ENCODE measurements around the gene ZNF385A.
A peak's percentile ranks its signal among the peaks of the same experiment; 100 is the strongest.

ZNF385A gene

GRCh38 chr12:54384591-54385041 is at the start of gene ZNF385A:
ZNF385A (minus strand) TSS chr12:54384733; CDS start chr12:54384514, 219 bp downstream.
- DNase-seq (ENCODE audit: insufficient read length, low spot score) (no peak), FAIRE-seq (no peak)
- TF ChIP-seq POLR2A (IDR thresholded peaks at IDR 0.05; ENCODE audit: low read depth, low read length) = no peak

- FAIRE-seq = no peak
- no peak for TF ChIP-seq POLR2A (IDR thresholded peaks at IDR 0.05; ENCODE audit: low read depth, low read length)
- no peak for DNase-seq (ENCODE audit: insufficient read length, low spot score)
These were observed 48.3 kb upstream of the ZNF385A start for GRCh38 chr12:54432815-54433164.

- peak; percentile 92 for FAIRE-seq
- DNase-seq (ENCODE audit: insufficient read length, low spot score) = no peak
- no peak for TF ChIP-seq POLR2A (IDR thresholded peaks at IDR 0.05; ENCODE audit: low read depth, low read length)
These were observed 47.6 kb upstream of the ZNF385A start for GRCh38 chr12:54431911-54432814.

- no peak for DNase-seq (ENCODE audit: insufficient read length, low spot score)
- no peak for TF ChIP-seq POLR2A (IDR thresholded peaks at IDR 0.05; ENCODE audit: low read depth, low read length)
- no peak for FAIRE-seq
These were observed 46.0 kb upstream of the ZNF385A start for GRCh38 chr12:54430471-54431069.

- no peak for TF ChIP-seq POLR2A (IDR thresholded peaks at IDR 0.05; ENCODE audit: low read depth, low read length)
- DNase-seq (ENCODE audit: insufficient read length, low spot score) = no peak
- no peak for FAIRE-seq
These were observed 44.5 kb upstream of the ZNF385A start for GRCh38 chr12:54429014-54429471.

GRCh38 chr12:54428050-54429013 is 43.8 kb upstream of the ZNF385A start:
- no peak for TF ChIP-seq POLR2A (IDR thresholded peaks at IDR 0.05; ENCODE audit: low read depth, low read length)
- FAIRE-seq (peak; percentile 45), DNase-seq (ENCODE audit: insufficient read length, low spot score) (peak; percentile 70)

GRCh38 chr12:54427106-54427505 is 42.6 kb upstream of the ZNF385A start:
- no peak for DNase-seq (ENCODE audit: insufficient read length, low spot score)
- TF ChIP-seq POLR2A (IDR thresholded peaks at IDR 0.05; ENCODE audit: low read depth, low read length) = no peak
- FAIRE-seq = no peak

GRCh38 chr12:54426690-54427089 is 42.2 kb upstream of the ZNF385A start:
- no peak for DNase-seq (ENCODE audit: insufficient read length, low spot score)
- TF ChIP-seq POLR2A (IDR thresholded peaks at IDR 0.05; ENCODE audit: low read depth, low read length) = no peak
- no peak for FAIRE-seq

- DNase-seq (ENCODE audit: insufficient read length, low spot score) (no peak), FAIRE-seq (no peak)
- no peak for TF ChIP-seq POLR2A (IDR thresholded peaks at IDR 0.05; ENCODE audit: low read depth, low read length)
These were observed 41.2 kb upstream of the ZNF385A start for GRCh38 chr12:54425702-54426101.

GRCh38 chr12:54424224-54424623 is 39.7 kb upstream of the ZNF385A start:
- FAIRE-seq (no peak), DNase-seq (ENCODE audit: insufficient read length, low spot score) (no peak)
- no peak for TF ChIP-seq POLR2A (IDR thresholded peaks at IDR 0.05; ENCODE audit: low read depth, low read length)

- FAIRE-seq (no peak), DNase-seq (ENCODE audit: insufficient read length, low spot score) (no peak)
- TF ChIP-seq POLR2A (IDR thresholded peaks at IDR 0.05; ENCODE audit: low read depth, low read length) = no peak
These were observed 39.2 kb upstream of the ZNF385A start for GRCh38 chr12:54423816-54424150.

- DNase-seq (ENCODE audit: insufficient read length, low spot score) (no peak), FAIRE-seq (peak; percentile 11)
- TF ChIP-seq POLR2A (IDR thresholded peaks at IDR 0.05; ENCODE audit: low read depth, low read length) = no peak
These were observed 37.3 kb upstream of the ZNF385A start for GRCh38 chr12:54421879-54422250.

GRCh38 chr12:54421175-54421878 is 36.8 kb upstream of the ZNF385A start:
- no peak for TF ChIP-seq POLR2A (IDR thresholded peaks at IDR 0.05; ENCODE audit: low read depth, low read length)
- FAIRE-seq (no peak), DNase-seq (ENCODE audit: insufficient read length, low spot score) (no peak)

All from H54 (cell line).